HG02943 (cell line): ENCODE results near the gene ENGASE.

ENCODE experiments used
- ATAC-seq: cut with Tn5 transposase; IDR thresholded peaks from one replicate; pipeline ENCODE4 v1.9.1; 2021; ENCODE audit warnings: mild to moderate bottlenecking, low read depth, moderate library complexity; ENCODE audit not compliant: unreplicated experiment

ENGASE gene

GRCh38 chr17:79090443-79091225, 16.0 kb downstream of the ENGASE start:
- ATAC-seq, result no peak

DNA sequence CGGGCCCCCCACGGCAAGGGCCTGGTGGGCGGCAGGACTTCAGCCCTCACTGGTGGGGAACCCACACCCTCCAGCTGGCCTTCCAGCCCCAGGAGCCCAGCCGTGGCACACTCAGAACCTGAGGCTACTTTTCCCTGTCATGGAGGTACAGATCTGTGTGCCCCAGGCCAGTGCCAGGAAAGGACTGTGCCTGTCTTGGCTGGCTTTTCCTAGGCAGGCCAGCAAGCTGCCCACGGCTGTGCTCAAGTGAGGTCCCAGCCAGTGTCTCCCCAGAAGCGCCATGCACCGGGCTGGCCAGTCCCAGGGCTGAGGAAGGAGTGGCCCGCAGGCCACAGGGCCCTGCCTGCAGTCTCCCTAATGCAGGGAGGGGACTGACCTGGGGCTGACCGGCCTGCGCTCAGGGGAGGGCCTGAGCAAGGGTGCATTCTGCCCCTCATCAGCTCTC, 16.6 kb downstream of the ENGASE start:
- ATAC-seq, result no peak

DNA sequence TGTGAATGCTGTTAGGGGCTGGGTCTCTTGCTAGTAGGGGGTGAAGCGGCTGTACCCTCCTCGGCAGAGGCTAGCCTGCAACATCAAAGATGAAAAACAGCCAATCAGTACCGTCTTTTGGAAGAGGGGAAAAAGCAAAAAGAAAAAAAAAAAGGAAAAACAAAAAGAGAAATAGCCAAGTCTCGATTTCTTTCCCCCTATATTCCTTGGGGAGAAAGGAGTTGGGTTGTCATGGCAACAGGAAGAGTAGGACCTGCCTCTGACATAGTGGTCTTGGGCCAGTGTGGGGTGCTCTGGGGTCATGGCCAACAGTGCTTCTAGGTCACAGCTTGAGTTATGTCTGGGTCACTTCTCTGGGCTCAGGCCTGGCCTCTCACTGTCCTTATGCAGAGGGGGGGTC, 17.9 kb downstream of the ENGASE start:
- no peak for ATAC-seq

GRCh38 chr17:79093270-79093669, 18.6 kb downstream of the ENGASE start:
- no peak for ATAC-seq

- no peak for ATAC-seq
Observed at GRCh38 chr17:79094261-79094660, 19.6 kb downstream of the ENGASE start.

GRCh38 chr17:79095345-79096055, 20.9 kb downstream of the ENGASE start:
- no peak for ATAC-seq

DNA sequence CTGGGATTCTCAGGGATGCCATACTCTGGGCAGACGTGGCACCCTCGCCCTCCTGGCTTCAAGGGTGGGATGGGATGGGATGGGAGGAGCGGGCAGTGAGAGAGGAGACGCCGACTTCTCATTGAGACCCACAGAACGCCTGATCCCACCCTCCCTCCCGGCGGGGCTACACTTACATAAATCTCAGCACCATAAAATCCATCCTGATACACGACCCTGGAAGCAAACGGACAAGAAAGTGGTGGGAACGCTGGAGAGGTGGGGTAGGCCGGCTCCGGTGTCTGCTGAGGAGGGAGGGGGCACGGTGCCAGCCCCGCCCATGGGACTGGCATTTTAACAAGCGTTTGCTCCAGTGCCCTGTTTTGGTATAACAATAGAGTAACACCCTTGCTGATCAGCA, 21.9 kb downstream of the ENGASE start:
- no peak for ATAC-seq

DNA sequence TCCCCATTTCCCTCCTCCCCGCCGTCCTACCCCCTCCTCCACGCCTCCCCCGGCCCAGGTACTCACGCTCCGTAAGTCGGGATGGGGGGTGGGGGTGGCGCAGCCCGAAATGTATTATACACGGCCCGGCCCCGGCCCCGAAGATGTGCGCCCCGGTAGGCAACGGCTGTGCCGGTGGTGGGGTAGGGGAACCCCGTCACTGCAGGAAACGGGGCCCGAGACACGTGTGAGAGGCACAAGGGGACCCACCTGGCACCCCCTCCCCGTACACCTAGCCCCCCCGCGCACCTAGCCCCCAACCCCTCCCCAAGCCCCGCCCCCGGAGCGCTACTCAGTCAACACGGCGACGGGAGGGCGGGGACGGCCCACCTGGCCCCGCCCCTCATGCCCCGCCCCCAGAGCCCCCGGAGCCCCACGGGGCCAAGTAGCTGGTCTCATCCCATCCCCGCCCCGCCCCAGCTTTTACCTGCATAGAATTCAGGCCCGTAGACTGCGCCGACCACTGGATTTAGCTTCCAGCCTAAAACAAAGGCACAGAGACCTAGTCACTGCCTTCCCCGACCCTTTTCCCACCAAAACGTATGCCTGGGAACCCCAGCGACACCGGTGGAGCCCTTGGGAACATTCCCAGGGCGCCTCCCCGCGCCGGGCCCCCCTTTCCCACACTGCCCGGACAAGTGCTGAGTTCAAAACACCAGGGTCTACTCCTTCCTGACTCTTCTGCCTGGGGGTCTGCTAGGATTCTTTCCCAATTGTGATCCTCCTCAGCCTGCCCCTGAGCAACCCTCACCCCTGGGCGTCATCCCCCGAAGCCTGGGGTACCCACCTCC, 22.8 kb downstream of the ENGASE start:
- no peak for ATAC-seq

- no peak for ATAC-seq
Observed at GRCh38 chr17:79098282-79098867, 23.8 kb downstream of the ENGASE start.

GRCh38 chr17:79100405-79100804, 25.8 kb downstream of the ENGASE start:
- ATAC-seq, result no peak

- no peak for ATAC-seq
Observed at GRCh38 chr17:79101111-79101673, 26.6 kb downstream of the ENGASE start.

DNA sequence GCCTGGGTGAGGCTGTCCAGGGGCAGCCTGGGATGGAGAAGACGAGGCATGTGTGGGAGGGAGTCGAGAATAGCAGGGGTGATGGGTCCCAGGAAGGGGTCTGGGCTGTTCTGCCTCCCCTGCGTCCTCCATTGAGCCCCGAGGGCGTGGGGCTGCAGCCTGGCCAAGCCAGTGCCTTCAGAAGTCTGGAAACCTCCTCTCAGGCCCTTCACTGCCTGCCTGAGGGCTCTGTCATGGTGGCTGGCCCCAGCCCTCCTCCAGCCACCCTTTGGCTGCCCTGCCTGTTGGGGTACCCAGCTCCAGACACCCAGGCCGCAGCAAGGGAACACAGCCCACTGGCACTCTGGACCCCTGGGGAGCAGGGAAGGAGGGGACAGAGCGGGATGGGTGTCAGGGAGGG, 27.6 kb downstream of the ENGASE start:
- ATAC-seq, result no peak

GRCh38 chr17:79104898-79105600, 30.4 kb downstream of the ENGASE start:
- no peak for ATAC-seq

GRCh38 chr17:79105937-79106336, 31.3 kb downstream of the ENGASE start:
- no peak for ATAC-seq

GRCh38 chr17:79106958-79107357, 32.3 kb downstream of the ENGASE start:
- ATAC-seq, result no peak

GRCh38 chr17:79107499-79108231, 33.0 kb downstream of the ENGASE start:
- no peak for ATAC-seq

- ATAC-seq, result no peak
Observed at GRCh38 chr17:79108232-79108850, 33.7 kb downstream of the ENGASE start.

DNA sequence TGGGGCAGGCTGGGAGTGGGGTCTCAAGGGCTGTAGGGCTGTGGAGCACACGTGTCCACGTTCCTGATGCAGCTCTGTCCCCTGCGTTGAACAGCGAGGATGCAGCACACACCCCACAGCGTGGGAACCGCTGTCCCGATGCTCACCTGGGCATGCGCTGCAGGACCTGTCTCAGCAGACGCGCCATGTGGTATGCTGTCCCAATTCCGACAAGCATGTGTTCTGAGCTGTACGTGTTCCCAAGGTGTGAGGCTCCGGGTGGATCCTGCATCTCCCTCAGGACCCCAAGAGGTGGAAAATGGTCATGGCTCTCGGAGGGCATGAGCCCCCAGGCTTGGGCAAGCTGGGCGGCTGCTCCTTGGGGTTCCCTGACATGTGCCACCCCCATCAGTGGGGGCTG, 34.2 kb downstream of the ENGASE start:
- no peak for ATAC-seq

DNA sequence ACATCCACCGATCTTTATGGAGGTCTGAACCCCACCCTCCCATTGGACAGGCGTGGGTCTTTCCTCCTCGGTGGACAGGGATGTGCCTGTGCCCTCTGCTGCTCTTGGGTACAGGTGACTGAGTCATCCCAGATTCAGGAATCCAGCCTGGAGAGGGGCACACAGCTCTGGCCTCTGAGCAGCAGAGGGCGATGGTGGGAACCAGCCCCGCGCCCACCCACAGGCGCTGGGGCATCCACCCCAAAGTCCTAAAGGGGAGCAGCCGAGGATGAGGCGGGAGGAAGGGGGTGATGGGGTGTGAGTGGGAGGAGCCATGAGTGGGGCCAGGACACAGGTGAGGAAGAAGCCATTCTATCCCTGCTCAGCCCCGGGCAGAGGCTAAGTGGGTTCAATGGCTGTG, 35.0 kb downstream of the ENGASE start:
- no peak for ATAC-seq
